HG02973 (cell line): ENCODE measurements around the gene SLC20A1.
"Not testable (repeated sequence)": the region's sequence is repeated elsewhere in the genome, so short reads cannot be mapped to it uniquely, and the experiment has no call there.

Experiments used
- ATAC-seq: cut with Tn5 transposase; IDR thresholded peaks from one replicate; pipeline ENCODE4 v1.9.1; 2021; ENCODE audit warnings: moderate library complexity; ENCODE audit not compliant: unreplicated experiment

The SLC20A1 gene

GRCh38 chr2:112706947-112707346 lies 61.2 kb downstream of the SLC20A1 start:
- ATAC-seq = not testable (repeated sequence)

GRCh38 chr2:112708968-112709367 lies 63.2 kb downstream of the SLC20A1 start:
- ATAC-seq = no peak

DNA sequence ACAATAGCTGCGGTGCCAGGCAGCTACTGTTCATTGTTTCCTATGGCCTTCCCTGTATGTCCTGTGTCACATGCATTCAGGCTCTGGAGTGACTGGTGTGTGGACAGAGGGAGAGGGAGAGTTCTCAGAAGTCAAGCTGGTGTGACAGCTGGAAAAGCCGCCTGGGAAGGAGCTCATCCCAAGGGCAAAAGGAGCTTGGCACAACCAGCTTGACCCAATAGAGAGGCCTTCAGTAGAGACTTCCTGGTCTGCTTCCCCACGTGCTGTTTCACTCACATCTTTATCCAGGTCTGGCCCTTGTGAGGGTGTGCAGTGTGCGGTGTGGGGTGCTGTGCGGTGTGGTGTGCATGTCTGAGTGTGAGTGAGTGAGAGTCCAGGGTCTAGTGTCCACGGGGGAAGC lies 64.0 kb downstream of the SLC20A1 start:
- no peak for ATAC-seq

DNA sequence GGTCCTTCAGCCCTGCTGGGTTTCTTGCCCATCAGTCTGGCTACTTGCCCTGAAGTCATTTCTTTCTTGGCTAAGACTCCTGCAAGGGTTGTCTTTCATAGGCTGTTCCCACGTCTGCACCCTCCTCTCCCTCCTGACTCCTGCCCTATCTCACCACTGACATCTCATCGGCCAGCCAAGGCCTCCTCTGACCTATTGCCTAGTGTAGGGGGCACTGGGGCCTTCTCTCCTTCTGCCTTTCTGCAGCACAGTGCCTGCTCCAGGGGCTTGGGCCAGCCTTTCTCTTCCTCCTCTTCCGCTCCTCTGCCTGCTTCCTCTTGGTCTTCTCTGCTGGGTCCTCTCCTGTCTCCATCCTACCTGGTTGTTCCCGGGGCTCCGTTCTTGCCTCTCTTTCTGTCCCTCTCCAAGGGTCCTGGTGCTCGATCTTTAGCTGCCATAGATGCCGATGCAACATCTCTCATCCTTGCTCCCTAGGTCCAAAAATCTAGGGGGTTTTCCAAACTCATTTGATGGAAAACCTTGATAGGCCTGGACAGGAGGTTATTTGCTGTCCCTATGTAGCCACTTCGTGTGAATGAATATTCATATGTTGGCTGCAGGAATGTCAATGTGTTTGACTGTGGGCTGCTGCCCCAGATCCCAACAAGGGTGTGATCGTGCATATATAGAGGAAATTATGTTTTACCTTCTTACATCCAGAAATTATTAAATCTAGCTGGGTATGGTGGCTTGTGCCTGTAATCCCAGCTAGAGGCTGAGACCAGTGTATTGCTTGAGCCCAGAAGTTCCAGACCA lies 65.4 kb downstream of the SLC20A1 start:
- ATAC-seq = no peak

GRCh38 chr2:112712465-112712864 lies 66.7 kb downstream of the SLC20A1 start:
- ATAC-seq = no peak

- no peak for ATAC-seq
Measured at GRCh38 chr2:112712903-112713584, 67.3 kb downstream of the SLC20A1 start.
